DOHH2 (cell line): ENCODE results near the gene NSMF.

Source experiments
- H3F3A ChIP-seq: fragments of 200-600 bp; sonication (generic), shearing (Covaris generic); 2 replicates; pipeline ENCODE4 v1.6.0; 2016; ENCODE audit warnings: antibody characterized with exemption, mild to moderate bottlenecking; ENCODE audit not compliant: control insufficient read depth, insufficient read depth
- H3K27ac ChIP-seq: fragments of 200-600 bp; sonication (generic); 2 replicates; pipeline ENCODE4 v1.5.1; 2014; ENCODE audit warnings: low read depth, mild to moderate bottlenecking, low read length, moderate library complexity
- H3K27me3 ChIP-seq: fragments of 200-600 bp; sonication (generic); 2 replicates; pipeline ENCODE4 v1.6.1; 2014; ENCODE audit warnings: mild to moderate bottlenecking, low read length, mixed read lengths; ENCODE audit not compliant: control insufficient read depth
- H3K36me3 ChIP-seq: fragments of 200-600 bp; sonication (generic); 2 replicates; pipeline ENCODE4 v1.6.1; 2014; ENCODE audit warnings: mild to moderate bottlenecking, low read length, moderate library complexity, mixed read lengths; ENCODE audit not compliant: control insufficient read depth
- H3K4me1 ChIP-seq: fragments of 200-600 bp; sonication (generic); 2 replicates; pipeline ENCODE4 v1.6.1; 2014; ENCODE audit warnings: mild to moderate bottlenecking, low read length, mixed read lengths; ENCODE audit not compliant: control insufficient read depth
- H3K4me2 ChIP-seq: fragments of 200-600 bp; sonication (generic); 2 replicates; pipeline ENCODE4 v1.6.0; 2014; ENCODE audit warnings: mild to moderate bottlenecking, low read length, moderate library complexity
- H3K4me3 ChIP-seq: fragments of 200-600 bp; sonication (generic); 2 replicates; pipeline ENCODE4 v1.5.1; 2014; ENCODE audit warnings: mild to moderate bottlenecking, low read length, mixed read lengths
- H3K79me2 ChIP-seq: fragments of 200-600 bp; sonication (generic); 2 replicates; pipeline ENCODE4 v1.6.1; 2014; ENCODE audit warnings: mild to moderate bottlenecking, low read length, mixed read lengths; ENCODE audit not compliant: control insufficient read depth
- H3K9me2 ChIP-seq: fragments of 200-600 bp; sonication (generic); replicated peaks from 2 replicates; pipeline ENCODE4 v1.6.1; 2014; ENCODE audit warnings: mild to moderate bottlenecking, low read length, mixed read lengths; ENCODE audit not compliant: control insufficient read depth
- H3K9me3 ChIP-seq: fragments of 200-600 bp; sonication (generic); 2 replicates; pipeline ENCODE4 v1.6.1; 2014; ENCODE audit warnings: antibody characterized with exemption, low read length, mixed read lengths; ENCODE audit not compliant: control insufficient read depth, insufficient read depth
- H4K20me1 ChIP-seq: fragments of 200-600 bp; sonication (generic); 2 replicates; pipeline ENCODE4 v1.6.0; 2014; ENCODE audit warnings: low read depth, mild to moderate bottlenecking, antibody characterized with exemption, low read length, moderate library complexity; ENCODE audit not compliant: control insufficient read depth, insufficient read depth
- EZH2phosphoT487 ChIP-seq: fragments of 200-600 bp; sonication (generic); IDR thresholded peaks from 2 replicates; pipeline ENCODE4 v1.6.1; 2017; ENCODE audit warnings: borderline replicate concordance, mild to moderate bottlenecking, antibody characterized with exemption, low read length, moderate library complexity, mixed read lengths
- TF ChIP-seq, protein P1 (sequence below): fragments of 200-600 bp; sonication (generic); IDR thresholded peaks from one replicate; pipeline ENCODE4 v1.5.1; 2014; ENCODE audit warnings: antibody characterized with exemption, mild to moderate bottlenecking, low read depth, low read length; ENCODE audit not compliant: poor library complexity, severe bottlenecking

NSMF gene

DNA sequence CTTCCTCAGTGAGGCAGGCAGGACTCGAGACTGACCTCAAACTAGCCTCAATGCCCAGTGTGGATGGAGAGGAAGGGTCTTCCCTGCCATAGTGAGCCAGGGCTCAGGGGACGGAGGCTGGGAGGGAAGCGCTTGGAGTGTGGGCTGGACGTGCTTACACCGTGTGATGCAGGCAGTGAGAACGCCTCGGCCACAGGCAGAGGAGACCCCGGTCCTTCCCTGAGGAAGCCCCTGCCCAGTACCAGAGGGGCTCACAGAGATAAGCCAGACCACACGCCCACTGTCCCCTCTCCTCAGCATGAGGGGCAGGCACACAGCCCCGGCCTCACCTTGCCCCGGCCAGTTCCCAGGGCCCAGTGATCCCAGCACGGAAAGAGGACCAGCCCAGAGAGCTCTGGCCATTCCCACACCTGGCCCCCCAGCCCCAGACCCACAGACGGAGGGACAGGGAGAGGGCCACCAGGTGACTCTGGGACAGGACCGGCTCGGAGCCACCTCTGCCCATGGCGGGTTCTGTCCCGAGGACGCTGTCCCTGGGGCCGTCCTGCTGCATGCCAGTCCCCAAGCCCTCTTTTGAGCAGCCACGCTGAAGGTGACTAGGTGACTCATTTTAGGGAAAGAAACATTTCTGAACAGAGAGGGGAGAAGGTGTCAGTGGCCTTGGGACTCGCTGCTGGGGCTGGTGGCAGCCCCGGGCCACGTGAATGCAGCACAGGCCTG lies 6.0 kb upstream of the NSMF start:
- no peak overlapping the region for H3K4me3 ChIP-seq
- no peaks in the 10 kb centered on the region for H3K79me2 ChIP-seq
- peaks cover 34% of the 10 kb centered on the region for H3K4me1 ChIP-seq
- no peaks in the 10 kb centered on the region for H4K20me1 ChIP-seq
- no peak overlapping the region for H3K4me2 ChIP-seq
- no peaks in the 10 kb centered on the region for H3K36me3 ChIP-seq
- no peak for TF ChIP-seq EZH2phosphoT487
- TF ChIP-seq, protein P1, sequence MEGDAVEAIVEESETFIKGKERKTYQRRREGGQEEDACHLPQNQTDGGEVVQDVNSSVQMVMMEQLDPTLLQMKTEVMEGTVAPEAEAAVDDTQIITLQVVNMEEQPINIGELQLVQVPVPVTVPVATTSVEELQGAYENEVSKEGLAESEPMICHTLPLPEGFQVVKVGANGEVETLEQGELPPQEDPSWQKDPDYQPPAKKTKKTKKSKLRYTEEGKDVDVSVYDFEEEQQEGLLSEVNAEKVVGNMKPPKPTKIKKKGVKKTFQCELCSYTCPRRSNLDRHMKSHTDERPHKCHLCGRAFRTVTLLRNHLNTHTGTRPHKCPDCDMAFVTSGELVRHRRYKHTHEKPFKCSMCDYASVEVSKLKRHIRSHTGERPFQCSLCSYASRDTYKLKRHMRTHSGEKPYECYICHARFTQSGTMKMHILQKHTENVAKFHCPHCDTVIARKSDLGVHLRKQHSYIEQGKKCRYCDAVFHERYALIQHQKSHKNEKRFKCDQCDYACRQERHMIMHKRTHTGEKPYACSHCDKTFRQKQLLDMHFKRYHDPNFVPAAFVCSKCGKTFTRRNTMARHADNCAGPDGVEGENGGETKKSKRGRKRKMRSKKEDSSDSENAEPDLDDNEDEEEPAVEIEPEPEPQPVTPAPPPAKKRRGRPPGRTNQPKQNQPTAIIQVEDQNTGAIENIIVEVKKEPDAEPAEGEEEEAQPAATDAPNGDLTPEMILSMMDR, result no peak
- no peak overlapping the region for H3K27ac ChIP-seq
- no peaks in the 10 kb centered on the region for H3K9me2 ChIP-seq
- H3F3A ChIP-seq, result no peaks in the 10 kb centered on the region; the same call in 1 of the 2 replicates
- H3K9me3 ChIP-seq, result no peaks in the 10 kb centered on the region
- no peaks in the 10 kb centered on the region for H3K27me3 ChIP-seq

DNA sequence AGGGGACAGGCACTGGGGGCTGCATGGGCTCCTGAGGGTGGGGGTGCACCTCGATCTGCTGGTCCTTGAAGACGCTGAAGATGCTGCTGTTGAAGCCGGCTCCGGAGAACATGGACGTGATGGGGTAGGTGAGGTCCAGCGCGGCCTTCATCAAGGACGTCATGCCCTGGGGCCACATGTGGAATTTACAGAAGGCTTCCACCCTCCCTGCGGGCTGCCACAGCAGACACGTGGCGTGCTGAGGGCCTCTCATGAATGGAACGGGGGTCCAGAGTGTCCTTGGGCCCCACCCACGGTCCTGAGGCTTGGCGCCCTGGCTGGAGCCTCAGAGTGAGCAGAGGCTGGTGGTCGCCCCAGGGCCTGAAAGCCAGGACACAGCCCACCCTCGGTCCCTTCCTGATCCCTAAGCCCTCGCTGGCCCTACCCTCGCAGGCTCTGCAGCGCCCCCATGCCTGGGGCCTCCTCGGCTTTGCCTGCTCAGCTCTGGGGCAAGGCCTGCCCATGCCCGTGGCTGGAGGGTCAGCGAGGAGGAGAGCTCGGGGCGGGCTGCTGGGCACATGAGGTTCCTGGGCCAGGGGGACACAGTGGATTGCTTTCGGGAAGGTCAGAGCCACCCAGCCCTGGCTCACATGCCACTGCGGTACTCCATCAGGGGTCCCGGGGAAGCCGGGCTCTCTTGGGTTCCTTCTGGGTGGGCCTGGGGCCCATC lies 5.3 kb upstream of the NSMF start:
- H3K9me2 ChIP-seq, result no peaks in the 10 kb centered on the region
- no peaks in the 10 kb centered on the region; the same call in 1 of the 2 replicates for H3F3A ChIP-seq
- peaks cover 41% of the 10 kb centered on the region for H3K4me1 ChIP-seq
- TF ChIP-seq, protein P1, result no peak
- no peak for TF ChIP-seq EZH2phosphoT487
- H4K20me1 ChIP-seq, result no peaks in the 10 kb centered on the region
- no peak overlapping the region for H3K4me3 ChIP-seq
- H3K36me3 ChIP-seq, result no peaks in the 10 kb centered on the region
- no peak overlapping the region for H3K4me2 ChIP-seq
- no peaks in the 10 kb centered on the region for H3K27me3 ChIP-seq
- no peak overlapping the region for H3K27ac ChIP-seq
- no peaks in the 10 kb centered on the region for H3K9me3 ChIP-seq
- no peaks in the 10 kb centered on the region for H3K79me2 ChIP-seq

DNA sequence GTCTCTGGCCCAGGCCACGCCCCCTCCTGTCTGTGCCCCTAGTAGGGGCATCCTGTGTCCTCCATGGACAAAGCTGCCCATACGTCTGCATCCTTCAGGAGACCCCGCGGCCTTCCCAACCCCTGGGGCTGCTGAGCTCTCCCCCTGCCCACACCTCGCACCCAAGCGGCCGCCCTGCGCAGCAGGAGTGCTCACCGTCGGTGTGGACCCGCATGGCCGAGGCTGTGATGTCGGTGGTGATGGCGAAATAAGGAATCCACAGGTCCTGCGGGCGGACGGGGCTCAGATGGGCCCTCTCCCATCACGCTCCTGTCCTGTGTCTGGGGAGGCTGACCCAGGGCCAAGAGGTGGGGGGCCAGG lies 4.8 kb upstream of the NSMF start:
- Histone ChIP-seq H3K9me3 (no peaks in the 10 kb centered on the region), H3K4me1 (peaks cover 43% of the 10 kb centered on the region), H3K79me2 (no peaks in the 10 kb centered on the region; the same call in 1 of the 2 replicates), H3F3A (no peaks in the 10 kb centered on the region), H3K4me3 (no peak overlapping the region), H3K4me2 (no peak overlapping the region), H3K27ac (no peak overlapping the region), H3K36me3 (no peaks in the 10 kb centered on the region), H3K9me2 (no peaks in the 10 kb centered on the region), H4K20me1 (no peaks in the 10 kb centered on the region), H3K27me3 (no peaks in the 10 kb centered on the region)
- TF ChIP-seq, protein P1, result no peak
- TF ChIP-seq EZH2phosphoT487, result no peak
